NCI-H2171 treated with DMSO at 0.1 percent for 48 hours (cell line): Measurements from ENCODE around the gene NUDCD2.
A peak's percentile ranks its signal among the peaks of the same experiment; 100 is the strongest.

ENCODE experiments used
- DNase-seq: peaks from one replicate; lab custom pipeline; 2025; lab: John Stamatoyannopoulos, UW

Gene NUDCD2, protein sequence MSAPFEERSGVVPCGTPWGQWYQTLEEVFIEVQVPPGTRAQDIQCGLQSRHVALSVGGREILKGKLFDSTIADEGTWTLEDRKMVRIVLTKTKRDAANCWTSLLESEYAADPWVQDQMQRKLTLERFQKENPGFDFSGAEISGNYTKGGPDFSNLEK

GRCh38 chr5:163459819-163460561 is at the start of gene NUDCD2:
TSS of gene NUDCD2 (minus strand) at chr5:163460102. CDS start at chr5:163460050, 52 bp downstream.
- DNase-seq = peak; percentile 93

DNA sequence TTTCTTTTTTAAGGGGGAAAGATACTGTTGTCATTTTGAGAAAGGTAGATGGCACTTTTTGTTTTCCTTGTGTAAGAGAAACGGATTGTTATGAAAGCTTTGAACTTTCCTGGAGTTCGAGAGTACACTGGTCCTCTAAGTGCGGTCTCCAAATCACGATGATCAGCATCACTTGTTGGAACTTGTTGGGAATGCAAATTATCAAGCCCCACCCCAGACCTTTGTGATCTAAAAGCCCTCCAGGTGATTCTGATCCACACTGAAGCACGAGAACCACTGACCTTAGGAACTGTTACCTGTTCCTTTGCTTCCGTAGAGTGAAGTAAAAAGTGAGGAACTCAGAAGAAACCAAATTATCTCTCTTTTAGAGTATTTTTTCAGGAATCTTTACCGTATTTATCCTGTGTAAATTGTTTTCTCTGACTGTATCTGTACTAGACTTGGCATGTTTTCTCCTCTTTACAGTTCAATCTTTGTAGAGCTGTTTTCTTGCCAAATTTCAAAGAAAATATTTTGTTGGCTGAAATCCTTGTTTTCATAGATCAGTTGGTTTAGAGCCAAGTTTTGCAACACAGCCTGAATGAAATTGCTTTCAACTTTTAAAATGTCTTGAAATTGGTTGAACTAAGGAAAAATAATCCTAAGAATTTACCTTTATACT is 49.5 kb upstream of the NUDCD2 start:
- no peak for DNase-seq

DNA sequence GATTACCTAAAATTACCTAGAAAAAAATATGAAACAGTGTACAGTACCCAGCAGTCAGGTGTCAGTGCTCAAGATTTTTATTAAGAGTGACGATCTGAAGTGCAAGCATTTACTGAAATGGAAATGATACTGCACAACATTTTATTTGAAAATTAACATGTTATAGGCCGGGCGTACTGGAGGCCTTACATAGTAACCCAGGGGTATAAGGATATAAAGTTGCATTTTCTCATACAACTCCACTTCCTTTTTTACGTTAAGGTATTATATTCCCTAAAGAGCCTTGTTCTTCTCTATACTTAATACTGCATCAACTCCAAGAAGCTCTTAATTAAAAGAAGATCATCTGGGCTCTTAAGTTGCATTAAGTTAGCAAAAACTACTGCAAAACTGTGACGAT is 48.9 kb upstream of the NUDCD2 start:
- no peak for DNase-seq

DNA sequence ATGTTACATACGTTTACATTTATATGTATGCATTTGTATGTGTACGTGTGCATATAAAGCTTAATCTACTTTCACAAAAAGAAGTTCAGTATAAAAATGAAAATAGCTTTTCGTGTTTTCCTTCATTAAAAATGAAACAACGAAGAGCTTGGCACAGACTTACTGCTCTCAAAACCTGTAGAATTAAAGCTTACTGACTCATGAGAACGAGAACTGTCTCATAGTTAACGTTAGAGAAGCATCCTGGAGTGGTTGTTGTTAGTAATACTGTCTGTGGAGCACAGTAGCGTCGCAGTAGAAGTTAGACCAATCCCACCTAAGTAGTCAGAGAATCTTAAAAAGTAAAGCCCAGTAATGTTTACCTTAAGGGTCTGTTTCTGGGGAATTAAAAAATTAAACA is 46.8 kb upstream of the NUDCD2 start:
- DNase-seq = no peak

DNA sequence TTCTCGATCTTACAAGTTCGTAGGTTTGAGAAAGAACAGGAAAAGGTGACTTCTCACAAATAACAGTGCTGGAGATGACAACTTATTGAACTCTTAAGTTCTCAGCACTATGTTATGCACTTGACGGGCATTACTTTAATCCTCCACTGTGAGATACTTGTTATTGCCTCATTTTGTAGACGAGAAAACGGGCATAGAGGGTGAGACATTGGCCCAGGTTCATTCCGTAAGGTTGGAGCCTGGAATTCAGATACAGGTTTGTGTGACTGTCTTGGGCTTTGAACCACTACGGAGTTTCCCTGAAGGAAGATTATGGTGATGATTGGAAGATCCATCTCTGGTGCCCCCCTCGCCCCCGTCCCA is 46.2 kb upstream of the NUDCD2 start:
- no peak for DNase-seq

DNA sequence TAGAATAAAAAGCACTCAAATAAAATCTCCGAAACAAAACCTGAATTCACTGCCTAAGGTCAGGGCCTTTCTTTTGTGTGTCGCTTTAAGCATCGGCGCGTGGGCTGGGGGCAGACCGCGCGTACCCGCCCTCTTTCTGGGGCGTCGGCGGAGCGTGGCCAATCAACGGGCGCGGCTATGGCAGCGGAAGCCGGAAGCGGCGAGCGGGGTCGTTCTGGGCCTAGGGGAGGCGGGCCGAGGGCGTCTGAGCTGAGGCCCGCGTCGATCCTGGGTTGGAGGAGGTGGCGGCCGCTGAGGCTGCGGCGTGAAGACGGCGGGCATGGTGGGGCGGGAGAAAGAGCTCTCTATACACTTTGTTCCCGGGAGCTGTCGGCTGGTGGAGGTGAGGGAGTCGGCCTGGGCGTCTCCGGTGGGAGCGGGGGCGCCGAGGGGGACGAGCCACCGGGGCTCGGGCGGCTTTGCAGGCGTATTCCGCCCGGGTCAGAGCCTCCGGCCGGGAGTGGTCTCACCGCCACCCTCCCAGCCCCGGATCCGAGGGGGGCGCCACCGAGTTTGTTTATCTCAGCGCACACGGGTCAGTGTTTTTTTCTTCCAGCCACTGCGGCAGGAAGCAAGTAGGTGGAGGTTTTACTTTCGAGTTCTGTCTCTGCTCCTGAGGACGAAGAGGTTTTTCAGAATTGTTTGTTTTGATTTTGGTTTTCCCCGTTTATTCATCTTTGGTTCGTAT is 45.6 kb upstream of the NUDCD2 start, which contains the start of gene MAT2B:
Gene MAT2B (plus strand): TSS at position 252 of the 727 bp plus-strand sequence. CDS start 68 bp downstream, at position 320.
- DNase-seq = peak; percentile 83

- no peak for DNase-seq
These were observed 45.1 kb upstream of the NUDCD2 start for GRCh38 chr5:163505049-163505367.

DNA sequence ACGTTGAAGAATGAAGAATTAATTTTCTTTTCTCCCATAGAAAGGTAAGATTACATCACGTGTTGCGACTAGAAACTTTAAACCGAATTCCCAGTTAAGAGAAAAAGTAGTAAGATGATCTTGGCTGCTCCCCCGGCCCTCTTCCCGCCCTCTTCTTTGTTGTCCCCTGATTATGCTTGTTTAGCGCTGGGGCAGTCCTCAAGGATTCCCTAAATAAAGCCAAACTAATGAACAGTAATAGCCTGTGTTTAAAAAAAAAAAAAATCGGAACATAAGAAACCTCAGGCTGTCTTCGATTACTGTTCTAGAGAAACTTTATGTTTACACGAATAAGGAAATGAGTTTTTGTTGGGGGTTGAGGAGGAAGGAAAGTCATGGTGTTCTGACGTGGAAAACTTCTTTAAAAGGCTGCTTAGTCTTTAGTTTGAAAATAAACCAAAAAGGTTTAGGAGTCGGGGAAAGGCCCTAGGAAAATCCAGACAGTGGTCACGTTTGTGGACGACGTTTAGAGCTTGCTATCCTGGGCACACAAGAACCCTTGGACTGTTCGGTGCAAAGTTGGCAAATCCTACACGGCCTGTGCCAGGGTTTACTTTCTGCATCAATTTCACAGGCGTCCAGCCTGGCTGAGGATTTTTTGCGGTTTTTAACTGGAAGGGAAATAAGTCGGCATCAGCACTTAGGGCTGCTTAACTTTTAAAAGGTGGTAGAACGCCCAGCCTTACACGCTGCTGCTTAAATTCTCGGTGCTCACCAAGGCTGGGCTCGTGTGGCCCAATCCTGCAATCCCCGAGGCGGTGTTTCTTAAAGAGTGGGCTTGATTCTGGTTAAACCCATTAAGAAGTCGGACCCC is 44.4 kb upstream of the NUDCD2 start:
- no peak for DNase-seq

DNA sequence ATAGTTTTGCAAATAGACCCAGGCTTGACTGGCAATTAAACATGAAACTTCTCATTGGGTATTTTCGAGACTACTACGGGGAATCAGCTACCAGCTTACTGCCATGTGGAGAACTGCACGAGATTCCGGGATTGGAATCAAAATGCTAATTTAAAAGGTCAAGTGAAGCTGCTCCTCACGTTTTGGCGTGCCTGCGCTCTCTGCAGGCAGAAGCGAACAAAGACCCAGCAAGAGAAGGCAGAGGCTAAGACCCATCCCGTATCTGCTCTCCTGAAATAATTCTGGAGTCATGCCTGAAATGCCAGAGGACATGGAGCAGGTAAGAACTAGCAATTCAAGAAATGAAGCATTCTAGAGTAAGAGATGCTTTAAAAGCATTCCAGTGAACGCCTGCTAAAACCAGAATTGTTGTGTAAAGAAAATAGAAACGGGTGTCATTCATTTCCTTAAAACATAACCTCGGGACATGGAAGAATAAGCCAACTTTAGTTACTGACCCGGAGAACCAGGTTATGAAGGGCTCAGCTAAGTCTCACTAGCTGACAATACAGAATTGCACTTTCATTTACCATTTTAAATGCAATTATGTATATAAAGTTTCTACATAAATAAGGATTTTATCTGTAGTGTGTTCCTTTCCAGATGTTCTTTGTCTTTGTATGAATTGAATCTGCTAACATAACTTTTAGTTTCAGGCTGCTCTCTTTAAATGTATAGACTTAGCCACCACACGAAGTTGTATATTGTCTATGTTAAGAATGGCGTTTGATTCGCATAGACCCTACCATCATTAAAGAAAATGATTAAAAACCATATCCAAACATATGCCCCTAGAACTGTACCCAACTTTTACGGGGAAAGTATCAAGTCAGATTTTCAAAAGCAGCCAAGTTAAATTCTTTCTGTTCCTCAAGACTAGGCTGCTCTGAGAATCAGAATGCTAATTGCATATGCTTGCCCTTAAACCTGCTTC is 43.5 kb upstream of the NUDCD2 start:
- DNase-seq = no peak

DNA sequence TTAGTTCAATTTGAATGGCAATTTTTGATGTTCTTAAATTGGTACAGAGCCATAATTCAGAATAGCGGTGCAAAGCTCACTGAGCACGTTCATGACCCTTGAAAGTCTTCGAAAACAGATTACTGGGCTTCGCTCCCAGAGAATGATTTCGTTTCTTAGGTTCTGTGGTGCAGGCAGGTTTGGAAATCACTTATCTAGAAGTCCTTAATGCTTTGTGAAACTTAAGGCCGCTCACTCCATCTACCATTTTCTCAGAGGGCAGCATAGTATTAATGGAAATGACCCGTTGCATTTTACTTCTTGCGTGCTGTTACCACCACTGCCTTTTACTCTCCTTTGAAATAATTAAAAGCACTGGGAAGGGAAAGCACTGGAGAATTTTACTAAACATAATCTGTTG is 42.6 kb upstream of the NUDCD2 start:
- DNase-seq = no peak

- no peak for DNase-seq
These were observed 39.0 kb upstream of the NUDCD2 start for GRCh38 chr5:163498886-163499285.

- no peak for DNase-seq
These were observed 37.4 kb upstream of the NUDCD2 start for GRCh38 chr5:163497315-163497714.

DNA sequence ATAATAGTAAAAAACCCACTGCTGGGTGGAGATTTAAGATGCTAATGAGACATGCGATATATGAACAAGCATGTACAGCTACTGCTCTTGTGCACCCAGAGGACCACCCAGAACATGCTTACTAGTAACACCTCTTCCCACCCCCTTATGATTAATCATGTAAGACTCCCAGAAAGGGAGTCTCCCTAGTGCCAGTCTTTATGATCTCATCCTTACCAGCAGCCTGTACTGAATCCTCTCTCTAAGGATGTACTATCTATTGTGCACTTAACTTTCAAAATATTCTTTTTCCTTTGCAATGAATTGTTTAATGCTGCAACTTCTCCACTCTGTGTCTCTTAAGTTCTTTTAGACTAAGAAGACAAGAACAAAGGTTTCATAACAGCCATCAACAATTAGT is 36.4 kb upstream of the NUDCD2 start:
- no peak for DNase-seq

DNA sequence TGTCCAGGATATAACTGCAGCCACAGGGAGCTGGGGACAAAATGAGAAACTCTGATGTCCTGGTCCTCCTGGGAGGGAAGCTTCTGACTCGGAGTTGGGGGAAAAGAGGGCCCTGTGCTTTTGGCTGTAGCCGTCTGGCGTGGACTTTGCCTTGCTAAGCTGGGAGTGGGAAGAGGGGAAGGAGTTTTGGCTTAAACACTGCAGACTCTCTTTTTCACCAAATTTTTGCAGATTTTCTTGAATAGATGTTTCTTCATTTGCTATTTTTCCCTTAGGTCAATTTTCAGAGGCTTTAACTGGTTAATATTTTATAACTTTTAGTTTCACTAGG is 29.8 kb upstream of the NUDCD2 start:
- DNase-seq = no peak

DNA sequence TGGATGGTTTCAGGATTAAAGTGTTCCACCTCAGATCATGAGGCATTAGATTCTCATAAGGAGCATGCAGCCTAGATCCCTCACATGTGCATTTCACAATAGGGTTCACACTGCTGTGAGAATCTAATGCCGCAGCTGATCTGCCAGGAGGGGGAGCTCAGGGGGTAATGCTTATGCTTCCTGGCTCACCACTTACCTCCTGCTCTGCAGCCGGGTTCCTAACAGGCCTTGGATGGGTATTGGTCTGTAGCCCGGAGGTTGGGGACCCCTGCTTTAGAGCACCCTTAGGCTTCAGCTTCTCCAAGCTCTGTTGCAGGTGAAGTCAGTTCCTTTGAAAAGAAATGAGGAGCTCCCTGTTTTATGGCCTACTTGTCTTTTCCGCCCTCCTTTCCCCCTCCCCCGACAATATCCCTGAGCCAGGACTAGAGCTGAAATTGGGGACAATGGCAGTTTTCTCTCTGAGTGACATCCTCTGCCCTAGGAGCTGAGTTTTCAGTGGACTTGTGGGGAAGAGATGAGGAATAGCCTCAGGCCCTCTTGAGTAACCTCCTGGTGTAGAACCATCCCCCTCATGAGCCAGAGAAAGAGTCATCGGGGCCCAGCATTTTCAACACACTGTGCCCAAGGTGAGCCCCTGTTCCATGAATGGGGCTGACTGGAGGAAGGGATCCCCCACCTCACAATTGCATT is 29.3 kb upstream of the NUDCD2 start:
- no peak for DNase-seq

GRCh38 chr5:163478982-163479271 is 19.0 kb upstream of the NUDCD2 start:
- no peak for DNase-seq

- no peak for DNase-seq
These were observed 18.5 kb upstream of the NUDCD2 start for GRCh38 chr5:163478126-163478981.

DNA sequence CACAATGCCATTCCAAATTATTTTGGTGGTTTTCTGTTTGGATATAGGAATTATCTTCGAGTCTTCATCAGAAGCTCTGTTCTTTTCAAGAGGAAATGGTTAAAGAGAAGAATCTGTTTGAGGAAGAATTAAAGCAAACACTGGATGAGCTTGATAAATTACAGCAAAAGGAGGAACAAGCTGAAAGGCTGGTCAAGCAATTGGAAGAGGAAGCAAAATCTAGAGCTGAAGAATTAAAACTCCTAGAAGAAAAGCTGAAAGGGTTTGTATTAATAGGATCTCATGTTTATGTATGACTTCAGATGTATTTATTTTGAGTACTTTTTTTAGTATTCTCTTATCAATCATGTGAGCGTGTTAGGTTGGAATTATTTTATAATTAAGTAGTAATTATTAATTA is 15.5 kb upstream of the NUDCD2 start:
- no peak for DNase-seq

DNA sequence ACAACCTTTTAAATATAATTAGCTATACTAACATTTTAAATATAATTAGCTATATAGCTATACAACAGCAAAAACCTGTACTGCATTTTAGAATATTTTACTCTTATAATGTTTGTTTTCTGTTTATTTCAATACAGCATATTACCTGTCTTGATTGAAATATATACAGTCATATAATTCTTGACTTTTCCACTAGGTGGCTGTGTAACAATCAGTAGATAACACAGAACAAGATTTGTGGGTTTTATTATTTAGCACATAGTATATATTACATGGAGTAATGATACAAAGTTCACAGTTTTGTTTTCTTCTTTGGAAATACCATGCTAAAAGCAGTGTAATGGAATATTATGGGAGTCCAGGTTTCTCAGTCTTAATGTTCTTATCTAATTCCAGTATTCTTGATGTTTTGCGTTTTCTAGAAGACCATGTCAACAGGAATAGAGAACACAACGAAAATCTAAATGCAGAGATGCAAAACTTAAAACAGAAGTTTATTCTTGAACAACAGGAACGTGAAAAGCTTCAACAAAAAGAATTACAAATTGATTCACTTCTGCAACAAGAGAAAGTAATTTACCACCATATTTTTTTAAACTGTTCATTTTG is 13.8 kb upstream of the NUDCD2 start:
- no peak for DNase-seq
